Right lobe of liver (tissue), 4 donors: ENCODE results near the gene TMEM233.

ENCODE experiments used
- POLR2A ChIP-seq: fragments of 450-650 bp; IDR thresholded peaks from one replicate; pipeline ENCODE4 v1.6.1; 2017; ENCODE audit warnings: antibody characterized with exemption, mild to moderate bottlenecking
- TF ChIP-seq, protein P1 (sequence below), 4 donors: fragments of 200-600 bp in 3 of 4; fragments of 450-650 bp in 1 of 4; IDR thresholded peaks; one replicate each; pipeline versions ENCODE4 v1.5.1 to v1.8.0; 2016 to 2022; ENCODE audit warnings: antibody characterized with exemption in 4 of 4, mild to moderate bottlenecking in 2 of 4
- donor health status: DM: no; HTN: no; CAD: no.
- donor health status: DM: no; HTN: no; CAD: no.
- donor health status: DM: no; HTN: yes; CAD: no.

- TF ChIP-seq, protein P1, sequence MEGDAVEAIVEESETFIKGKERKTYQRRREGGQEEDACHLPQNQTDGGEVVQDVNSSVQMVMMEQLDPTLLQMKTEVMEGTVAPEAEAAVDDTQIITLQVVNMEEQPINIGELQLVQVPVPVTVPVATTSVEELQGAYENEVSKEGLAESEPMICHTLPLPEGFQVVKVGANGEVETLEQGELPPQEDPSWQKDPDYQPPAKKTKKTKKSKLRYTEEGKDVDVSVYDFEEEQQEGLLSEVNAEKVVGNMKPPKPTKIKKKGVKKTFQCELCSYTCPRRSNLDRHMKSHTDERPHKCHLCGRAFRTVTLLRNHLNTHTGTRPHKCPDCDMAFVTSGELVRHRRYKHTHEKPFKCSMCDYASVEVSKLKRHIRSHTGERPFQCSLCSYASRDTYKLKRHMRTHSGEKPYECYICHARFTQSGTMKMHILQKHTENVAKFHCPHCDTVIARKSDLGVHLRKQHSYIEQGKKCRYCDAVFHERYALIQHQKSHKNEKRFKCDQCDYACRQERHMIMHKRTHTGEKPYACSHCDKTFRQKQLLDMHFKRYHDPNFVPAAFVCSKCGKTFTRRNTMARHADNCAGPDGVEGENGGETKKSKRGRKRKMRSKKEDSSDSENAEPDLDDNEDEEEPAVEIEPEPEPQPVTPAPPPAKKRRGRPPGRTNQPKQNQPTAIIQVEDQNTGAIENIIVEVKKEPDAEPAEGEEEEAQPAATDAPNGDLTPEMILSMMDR (IDR thresholded peaks at IDR 0.05) = no peak
- TF ChIP-seq POLR2A = no peak
These were observed 52.0 kb downstream of the TMEM233 start for GRCh38 chr12:119645535-119646059.
